ENCODE data around the gene JMJD1C.

Gene JMJD1C

DNA sequence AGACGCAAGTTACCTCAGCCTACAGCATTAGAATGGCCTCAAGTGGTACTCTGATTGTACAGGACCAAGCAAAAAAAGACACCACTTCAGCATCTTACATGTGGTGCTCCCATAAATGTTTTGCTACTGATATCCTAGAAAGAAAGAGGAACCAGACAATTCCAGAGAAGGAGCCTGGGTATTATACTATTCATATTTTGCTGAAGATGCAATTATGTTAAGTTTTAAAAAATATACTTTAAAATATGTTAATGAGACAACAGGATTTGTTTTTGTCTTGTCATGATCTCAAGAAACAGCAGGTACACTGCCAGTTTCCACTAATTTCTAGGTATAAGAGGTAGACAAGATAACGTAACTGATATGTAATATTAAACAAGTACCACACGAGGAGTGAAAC, 92.6 kb downstream of the JMJD1C start:
- H3K9me3 ChIP-seq (ENCODE audit: control insufficient read depth, low read length) = no peaks in the 10 kb centered on the region

DNA sequence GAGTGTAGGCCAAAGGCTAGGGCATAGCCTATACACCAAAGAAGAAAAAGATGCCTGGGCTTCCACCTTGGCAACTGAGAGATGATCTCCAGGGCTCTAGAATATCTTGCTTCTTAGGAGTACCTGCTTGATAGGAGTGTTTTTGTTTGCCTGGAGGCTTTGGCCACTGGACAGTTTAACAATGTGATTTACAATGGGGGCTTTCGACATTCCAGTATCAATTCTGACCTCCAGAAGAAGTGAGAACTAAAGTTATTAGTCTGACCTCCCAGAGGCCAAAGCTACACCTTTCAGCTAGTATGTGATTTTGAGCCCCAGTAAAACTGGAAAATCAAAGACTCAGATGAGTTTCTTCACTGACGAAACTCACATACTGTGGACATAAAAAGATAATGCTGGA, 96.1 kb downstream of the JMJD1C start:
- Histone ChIP-seq H3K4me1 (ENCODE audit: control insufficient read depth, insufficient read depth, low read length) (peaks cover 5% of the 10 kb centered on the region), H3K9ac (ENCODE audit: low read length) (no peak overlapping the region), H3K27me3 (replicated peaks; ENCODE audit: control insufficient read depth, insufficient read depth, low read length) (no peaks in the 10 kb centered on the region), H3K4me3 (ENCODE audit: low read length) (no peak overlapping the region), H3K36me3 (ENCODE audit: control insufficient read depth, insufficient read depth, low read length, severe bottlenecking) (no peaks in the 10 kb centered on the region), H3K9me3 (ENCODE audit: control insufficient read depth, low read length) (no peaks in the 10 kb centered on the region)
- no peak for DNase-seq (ENCODE audit: low read depth)

More for the DNA sequence above, 92.6 kb downstream of the JMJD1C start:
- Histone ChIP-seq H3K9ac (ENCODE audit: low read length) (no peak overlapping the region), H3K4me1 (ENCODE audit: control insufficient read depth, insufficient read depth, low read length) (peaks cover 32% of the 10 kb centered on the region), H3K36me3 (ENCODE audit: control insufficient read depth, insufficient read depth, low read length, severe bottlenecking) (no peaks in the 10 kb centered on the region), H3K27me3 (replicated peaks; ENCODE audit: control insufficient read depth, insufficient read depth, low read length) (no peaks in the 10 kb centered on the region), H3K4me3 (ENCODE audit: low read length) (no peak overlapping the region)
- DNase-seq (ENCODE audit: low read depth) = no peak

DNA sequence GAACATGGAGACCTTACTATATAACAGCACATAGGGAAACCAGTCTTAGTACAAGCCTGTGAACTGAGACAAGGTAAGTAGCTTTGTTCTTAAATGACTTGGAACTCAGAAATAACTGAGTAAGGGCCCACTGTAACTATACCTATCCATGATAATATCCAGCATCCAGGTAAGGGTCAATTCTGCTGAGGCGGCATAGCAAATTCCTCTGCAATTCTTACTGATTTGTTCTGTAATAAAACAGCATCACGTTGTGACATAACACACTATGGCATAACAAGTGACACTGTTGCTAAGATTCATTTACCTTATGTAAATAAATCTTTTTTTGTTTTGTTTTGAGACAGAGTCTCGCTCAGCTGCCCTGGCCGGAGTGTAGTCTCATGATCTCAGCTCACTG, 97.4 kb downstream of the JMJD1C start:
- no peak for DNase-seq (ENCODE audit: low read depth)
- Histone ChIP-seq H3K9me3 (ENCODE audit: control insufficient read depth, low read length) (no peaks in the 10 kb centered on the region), H3K4me3 (ENCODE audit: low read length) (no peak overlapping the region), H3K4me1 (ENCODE audit: control insufficient read depth, insufficient read depth, low read length) (no peaks in the 10 kb centered on the region), H3K36me3 (ENCODE audit: control insufficient read depth, insufficient read depth, low read length, severe bottlenecking) (no peaks in the 10 kb centered on the region), H3K27me3 (replicated peaks; ENCODE audit: control insufficient read depth, insufficient read depth, low read length) (no peaks in the 10 kb centered on the region), H3K9ac (ENCODE audit: low read length) (no peak overlapping the region)

DNA sequence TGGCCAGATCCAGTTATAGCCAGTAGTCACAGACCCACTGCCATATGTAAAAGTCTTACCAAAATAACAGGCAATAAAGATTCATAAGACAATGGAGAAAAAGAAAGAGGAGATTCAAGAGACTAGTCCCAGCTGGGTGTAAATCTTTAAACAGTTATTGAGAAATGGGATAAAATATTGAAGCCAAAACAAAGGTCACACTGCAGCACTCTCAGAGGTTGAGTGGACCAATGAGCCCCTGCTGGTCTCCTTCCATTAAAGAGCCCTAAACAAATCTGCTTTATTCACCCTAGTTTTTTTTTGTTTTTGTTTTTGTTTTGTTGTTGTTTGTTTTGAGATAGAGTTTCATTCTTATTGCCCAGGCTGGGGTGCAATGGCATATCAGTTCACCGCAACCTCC, 98.8 kb downstream of the JMJD1C start:
- Histone ChIP-seq H3K4me3 (ENCODE audit: low read length) (no peak overlapping the region), H3K9me3 (ENCODE audit: control insufficient read depth, low read length) (no peaks in the 10 kb centered on the region), H3K9ac (ENCODE audit: low read length) (no peak overlapping the region), H3K36me3 (ENCODE audit: control insufficient read depth, insufficient read depth, low read length, severe bottlenecking) (no peaks in the 10 kb centered on the region), H3K4me1 (ENCODE audit: control insufficient read depth, insufficient read depth, low read length) (no peaks in the 10 kb centered on the region), H3K27me3 (replicated peaks; ENCODE audit: control insufficient read depth, insufficient read depth, low read length) (no peaks in the 10 kb centered on the region)
- DNase-seq (ENCODE audit: low read depth) = no peak

DNA sequence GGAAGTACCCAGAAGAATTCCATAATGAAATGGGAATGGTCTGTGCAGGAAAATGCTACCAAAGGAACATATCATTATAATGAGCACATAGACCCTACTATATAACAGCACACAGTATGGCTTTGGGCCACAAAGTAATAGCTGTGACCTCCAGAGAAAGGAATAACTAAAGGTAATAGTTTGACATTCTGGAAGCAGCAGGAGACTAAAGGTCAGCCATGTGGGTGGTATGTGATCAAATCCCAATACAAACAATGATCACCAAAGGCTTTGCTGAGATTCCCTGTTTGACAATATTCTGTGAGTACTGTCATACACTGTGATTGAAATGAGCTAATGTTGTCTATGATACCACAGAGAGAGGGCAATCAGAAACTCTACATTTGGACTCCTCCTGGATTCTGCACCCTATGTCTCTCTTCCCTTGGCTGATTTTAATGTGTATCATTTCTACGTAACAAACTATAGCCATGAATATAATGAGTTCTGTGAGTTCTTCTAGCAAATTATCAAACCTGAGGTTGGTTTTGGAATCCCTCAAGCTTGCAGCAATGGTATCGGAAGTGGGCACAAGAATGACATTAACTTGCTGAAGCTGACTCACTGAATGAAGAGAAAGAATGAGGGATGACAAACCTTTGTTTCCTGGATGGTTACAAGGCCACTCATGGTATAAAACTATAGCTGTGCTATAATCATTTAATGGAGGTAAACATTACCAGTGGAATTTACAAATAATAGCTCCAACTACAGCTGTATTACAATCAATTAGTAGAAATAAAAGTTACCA, 99.6 kb downstream of the JMJD1C start:
- Histone ChIP-seq H3K27me3 (replicated peaks; ENCODE audit: control insufficient read depth, insufficient read depth, low read length) (no peaks in the 10 kb centered on the region), H3K9me3 (ENCODE audit: control insufficient read depth, low read length) (no peaks in the 10 kb centered on the region), H3K4me3 (ENCODE audit: low read length) (no peak overlapping the region), H3K36me3 (ENCODE audit: control insufficient read depth, insufficient read depth, low read length, severe bottlenecking) (no peaks in the 10 kb centered on the region), H3K4me1 (ENCODE audit: control insufficient read depth, insufficient read depth, low read length) (no peaks in the 10 kb centered on the region), H3K9ac (ENCODE audit: low read length) (no peak overlapping the region)
- DNase-seq (ENCODE audit: low read depth) = no peak

DNA sequence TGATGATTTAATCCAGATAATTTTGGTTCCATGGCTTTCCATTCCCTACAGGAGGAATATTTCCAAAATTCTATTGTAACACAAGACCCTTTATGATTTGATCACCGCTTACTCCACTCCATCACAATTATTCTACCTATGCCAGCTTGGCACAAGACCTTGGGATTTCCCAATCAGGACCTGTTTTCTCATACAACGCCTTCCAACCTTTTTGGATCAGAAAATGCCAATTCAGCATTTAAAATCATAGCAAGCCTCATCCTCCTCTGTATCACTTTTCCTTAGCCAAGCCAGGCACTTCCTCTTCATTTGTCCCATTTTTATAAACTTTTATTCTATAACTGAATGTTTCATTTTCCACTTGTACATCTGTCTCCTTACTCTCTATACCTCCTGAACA, 100.9 kb downstream of the JMJD1C start:
- no peaks in the 10 kb centered on the region for H3K9me3 ChIP-seq (ENCODE audit: control insufficient read depth, low read length)
- no peak for DNase-seq (ENCODE audit: low read depth)
- no peaks in the 10 kb centered on the region for H3K4me1 ChIP-seq (ENCODE audit: control insufficient read depth, insufficient read depth, low read length)

DNA sequence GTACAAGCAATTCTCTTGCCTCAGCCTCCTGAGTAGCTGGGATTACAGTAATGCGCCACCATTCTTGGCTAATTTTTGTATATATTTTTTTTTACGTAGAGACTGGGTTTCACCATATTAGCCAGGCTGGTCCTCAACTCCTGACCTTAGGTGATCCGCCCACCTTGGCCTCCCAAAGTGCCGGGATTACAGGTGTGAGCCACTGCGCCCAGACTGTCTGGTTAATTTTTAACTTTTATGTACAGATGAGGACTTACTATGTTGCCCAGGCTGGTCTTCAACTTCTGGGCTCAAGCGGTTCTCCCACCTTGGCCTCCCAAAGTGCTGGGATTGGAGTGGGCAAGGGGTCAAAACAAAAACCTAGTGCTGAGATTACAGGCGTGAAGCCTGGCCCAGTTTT, 101.8 kb downstream of the JMJD1C start:
- Histone ChIP-seq H3K4me1 (ENCODE audit: control insufficient read depth, insufficient read depth, low read length) (no peaks in the 10 kb centered on the region), H3K36me3 (ENCODE audit: control insufficient read depth, insufficient read depth, low read length, severe bottlenecking) (no peaks in the 10 kb centered on the region), H3K9me3 (ENCODE audit: control insufficient read depth, low read length) (no peaks in the 10 kb centered on the region), H3K4me3 (ENCODE audit: low read length) (no peak overlapping the region), H3K9ac (ENCODE audit: low read length) (no peak overlapping the region), H3K27me3 (replicated peaks; ENCODE audit: control insufficient read depth, insufficient read depth, low read length) (no peaks in the 10 kb centered on the region)
- no peak for DNase-seq (ENCODE audit: low read depth)

More for the DNA sequence above, 100.9 kb downstream of the JMJD1C start:
- H3K4me3 ChIP-seq (ENCODE audit: low read length) = no peak overlapping the region
- no peaks in the 10 kb centered on the region for H3K27me3 ChIP-seq (replicated peaks; ENCODE audit: control insufficient read depth, insufficient read depth, low read length)
- no peaks in the 10 kb centered on the region for H3K36me3 ChIP-seq (ENCODE audit: control insufficient read depth, insufficient read depth, low read length, severe bottlenecking)
- H3K9ac ChIP-seq (ENCODE audit: low read length) = no peak overlapping the region

DNA sequence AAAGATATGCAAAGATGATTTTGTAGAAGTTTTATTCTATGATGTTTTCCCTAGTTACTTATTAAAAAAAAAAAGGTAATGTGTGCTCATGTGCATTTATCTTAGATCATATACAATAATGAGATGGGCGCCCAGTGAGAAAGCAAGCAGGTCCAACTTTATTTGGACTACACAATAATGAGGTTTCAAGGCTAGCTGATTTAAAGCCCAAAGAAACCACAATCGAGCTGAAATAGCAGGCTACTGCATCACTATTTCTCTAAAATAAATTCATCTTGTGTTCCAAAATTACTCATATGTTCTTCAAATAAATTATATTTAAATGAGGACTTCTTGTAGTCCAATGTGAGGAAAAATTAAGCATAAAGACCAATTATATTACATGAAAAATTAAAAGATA, 110.1 kb downstream of the JMJD1C start:
- Histone ChIP-seq H3K36me3 (ENCODE audit: control insufficient read depth, insufficient read depth, low read length, severe bottlenecking) (no peaks in the 10 kb centered on the region), H3K9ac (ENCODE audit: low read length) (no peak overlapping the region), H3K27me3 (replicated peaks; ENCODE audit: control insufficient read depth, insufficient read depth, low read length) (no peaks in the 10 kb centered on the region), H3K4me3 (ENCODE audit: low read length) (no peak overlapping the region), H3K4me1 (ENCODE audit: control insufficient read depth, insufficient read depth, low read length) (peaks cover 16% of the 10 kb centered on the region), H3K9me3 (ENCODE audit: control insufficient read depth, low read length) (no peaks in the 10 kb centered on the region)
- no peak for DNase-seq (ENCODE audit: low read depth)

DNA sequence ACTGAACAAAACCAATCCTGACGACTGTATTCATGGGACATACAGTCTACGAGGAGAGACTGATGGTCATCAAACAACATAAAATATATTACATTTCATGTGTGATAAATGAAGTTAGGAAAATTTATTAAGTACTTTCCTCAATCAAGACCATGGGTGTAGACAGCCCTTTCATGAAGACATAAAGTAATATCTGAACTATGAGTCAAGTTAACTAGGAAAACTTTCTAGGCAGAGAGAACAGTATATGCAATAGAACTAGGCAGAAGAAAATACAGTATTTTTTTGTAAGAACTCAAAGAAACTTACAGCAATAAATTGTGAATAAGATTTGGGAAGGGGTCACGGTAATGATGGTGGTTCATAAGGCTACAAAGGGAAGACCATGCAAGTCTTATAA, 112.8 kb downstream of the JMJD1C start:
- no peaks in the 10 kb centered on the region for H3K36me3 ChIP-seq (ENCODE audit: control insufficient read depth, insufficient read depth, low read length, severe bottlenecking)
- no peaks in the 10 kb centered on the region for H3K9me3 ChIP-seq (ENCODE audit: control insufficient read depth, low read length)
- no peak overlapping the region for H3K4me3 ChIP-seq (ENCODE audit: low read length)
- no peak overlapping the region for H3K9ac ChIP-seq (ENCODE audit: low read length)
- peaks cover 16% of the 10 kb centered on the region for H3K4me1 ChIP-seq (ENCODE audit: control insufficient read depth, insufficient read depth, low read length)
- no peak for DNase-seq (ENCODE audit: low read depth)
- no peaks in the 10 kb centered on the region for H3K27me3 ChIP-seq (replicated peaks; ENCODE audit: control insufficient read depth, insufficient read depth, low read length)

DNA sequence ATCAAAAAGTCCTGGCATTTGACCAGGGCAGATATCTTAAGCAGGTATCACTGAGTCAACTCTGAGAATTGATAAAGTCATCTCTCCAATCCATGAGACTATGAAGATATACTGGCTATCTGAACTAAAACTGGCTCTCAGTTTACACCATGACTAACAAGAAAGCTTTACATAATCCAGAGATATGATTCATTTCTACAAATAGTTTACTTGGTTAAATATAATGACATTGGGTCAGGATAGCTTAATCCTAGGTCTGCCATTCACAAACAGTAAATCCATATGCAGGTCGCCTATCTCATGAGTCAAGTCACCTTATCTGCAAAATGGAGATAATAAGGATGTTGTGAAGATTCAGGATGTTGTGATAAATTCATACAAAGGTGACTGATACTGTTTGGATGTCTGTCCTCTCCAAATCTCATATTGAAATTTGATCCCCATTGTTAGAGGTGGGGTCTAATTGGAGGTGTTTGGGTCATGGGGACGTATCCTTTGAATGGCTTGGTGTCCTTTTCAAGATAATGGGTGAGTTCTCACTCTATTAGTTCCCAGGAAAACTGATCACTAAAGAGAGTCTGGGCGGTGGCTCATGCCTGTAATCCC, 117.4 kb downstream of the JMJD1C start:
- Histone ChIP-seq H3K4me1 (ENCODE audit: control insufficient read depth, insufficient read depth, low read length) (no peaks in the 10 kb centered on the region), H3K4me3 (ENCODE audit: low read length) (no peak overlapping the region), H3K36me3 (ENCODE audit: control insufficient read depth, insufficient read depth, low read length, severe bottlenecking) (no peaks in the 10 kb centered on the region), H3K27me3 (replicated peaks; ENCODE audit: control insufficient read depth, insufficient read depth, low read length) (no peaks in the 10 kb centered on the region), H3K9me3 (ENCODE audit: control insufficient read depth, low read length) (no peaks in the 10 kb centered on the region), H3K9ac (ENCODE audit: low read length) (no peak overlapping the region)
- no peak for DNase-seq (ENCODE audit: low read depth)

DNA sequence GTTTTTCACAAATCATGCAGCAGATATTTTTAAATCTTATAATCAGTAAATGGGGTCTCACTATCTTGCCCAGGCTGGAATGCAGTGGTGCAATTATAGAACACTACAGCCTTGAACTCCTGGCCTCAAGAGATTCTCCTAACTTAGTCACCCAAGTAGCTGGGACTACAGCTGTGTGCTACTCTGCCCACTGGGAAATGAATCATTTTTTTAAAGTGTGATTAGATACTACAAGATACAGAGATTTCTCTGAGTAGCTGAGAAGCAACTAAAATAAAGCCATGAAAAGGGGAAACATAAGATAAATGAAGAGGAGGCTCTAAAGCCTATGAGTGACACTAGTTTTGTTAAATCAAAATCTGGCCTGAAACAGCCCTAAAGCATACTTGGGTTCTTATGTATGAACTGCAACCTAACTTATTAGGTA, 119.7 kb downstream of the JMJD1C start:
- Histone ChIP-seq H3K4me3 (ENCODE audit: low read length) (no peak overlapping the region), H3K36me3 (ENCODE audit: control insufficient read depth, insufficient read depth, low read length, severe bottlenecking) (no peaks in the 10 kb centered on the region), H3K9ac (ENCODE audit: low read length) (no peak overlapping the region), H3K9me3 (ENCODE audit: control insufficient read depth, low read length) (no peaks in the 10 kb centered on the region), H3K4me1 (ENCODE audit: control insufficient read depth, insufficient read depth, low read length) (no peaks in the 10 kb centered on the region), H3K27me3 (replicated peaks; ENCODE audit: control insufficient read depth, insufficient read depth, low read length) (no peaks in the 10 kb centered on the region)
- DNase-seq (ENCODE audit: low read depth) = peak; percentile 20

All from adipocyte (in vitro differentiated cells).